SK-N-SH treated with all-trans-retinoic acid at 6 μM for 48 hours (cell line): ENCODE measurements around the gene TRIM2.

Experiments used
- ATAC-seq: fragments of 200-7000 bp; cut with Tn5 transposase; 3 replicates; pipeline ENCODE4 v1.9.1; 2020; ENCODE audit warnings: mild to moderate bottlenecking, moderate library complexity
- ARNTL ChIP-seq: fragments of 450-650 bp; formaldehyde crosslinking; IDR thresholded peaks from 2 replicates; pipeline ENCODE4 v1.5.0; 2020; ENCODE audit warnings: low read depth, mild to moderate bottlenecking, moderate library complexity, borderline replicate concordance
- BACH2 ChIP-seq: fragments of 250-450 bp; sonication (Bioruptor Pico); IDR thresholded peaks from 2 replicates; pipeline ENCODE4 v1.9.0; 2021; ENCODE audit warnings: mild to moderate bottlenecking, borderline replicate concordance
- CREB5 ChIP-seq: fragments of 250-450 bp; sonication (Bioruptor Pico); IDR thresholded peaks from 2 replicates; pipeline ENCODE4 v1.5.1; 2020; ENCODE audit warnings: low read depth, mild to moderate bottlenecking, moderate library complexity
- CSDC2 ChIP-seq: fragments of 250-450 bp; sonication (Bioruptor Pico); IDR thresholded peaks from 2 replicates; pipeline ENCODE4 v1.5.0; 2020; ENCODE audit warnings: mild to moderate bottlenecking, moderate library complexity
- CSRNP3 ChIP-seq: fragments of 250-450 bp; sonication (Bioruptor Pico); IDR thresholded peaks from 2 replicates; pipeline ENCODE4 v1.5.1; 2021; ENCODE audit warnings: mild to moderate bottlenecking, moderate library complexity
- ESRRG ChIP-seq: fragments of 250-450 bp; sonication (Bioruptor Pico); IDR thresholded peaks from 2 replicates; pipeline ENCODE4 v1.6.1; 2021; ENCODE audit warnings: mild to moderate bottlenecking
- ISL1 ChIP-seq: fragments of 250-450 bp; sonication (Bioruptor Pico); IDR thresholded peaks from 2 replicates; pipeline ENCODE4 v2.1.2; 2022; ENCODE audit warnings: mild to moderate bottlenecking, moderate library complexity
- OSR1 ChIP-seq: fragments of 250-450 bp; sonication (Bioruptor Pico); IDR thresholded peaks from 2 replicates; pipeline ENCODE4 v1.8.0; 2022; ENCODE audit warnings: moderate library complexity, mild to moderate bottlenecking, inconsistent platforms
- PATZ1 ChIP-seq: fragments of 250-450 bp; sonication (Bioruptor Pico); IDR thresholded peaks from 2 replicates; pipeline ENCODE4 v1.8.0; 2020; ENCODE audit warnings: mild to moderate bottlenecking, moderate library complexity, borderline replicate concordance
- POU6F1 ChIP-seq: fragments of 250-450 bp; sonication (Bioruptor Pico); IDR thresholded peaks from 2 replicates; pipeline ENCODE4 v1.8.0; 2021; ENCODE audit warnings: low read depth, mild to moderate bottlenecking, moderate library complexity, borderline replicate concordance
- PPARA ChIP-seq: fragments of 250-450 bp; sonication (Bioruptor Pico); IDR thresholded peaks from 2 replicates; pipeline ENCODE4 v1.5.0; 2020; ENCODE audit warnings: mild to moderate bottlenecking, borderline replicate concordance
- SNAI2 ChIP-seq: fragments of 250-450 bp; sonication (Bioruptor Pico); IDR thresholded peaks from 2 replicates; pipeline ENCODE4 v1.5.0; 2020; ENCODE audit warnings: mild to moderate bottlenecking, moderate library complexity
- TCF4 ChIP-seq: fragments of 250-450 bp; sonication (Bioruptor Pico); IDR thresholded peaks from 2 replicates; pipeline ENCODE4 v1.8.0; 2021; ENCODE audit warnings: mild to moderate bottlenecking, moderate library complexity, borderline replicate concordance
- TOX ChIP-seq: fragments of 250-450 bp; sonication (Bioruptor Pico); IDR thresholded peaks from 2 replicates; pipeline ENCODE4 v1.8.0; 2021; ENCODE audit warnings: mild to moderate bottlenecking, moderate library complexity, borderline replicate concordance
- TSHZ2 ChIP-seq: fragments of 250-450 bp; sonication (Bioruptor Pico); IDR thresholded peaks from 2 replicates; pipeline ENCODE4 v1.5.0; 2020; ENCODE audit warnings: mild to moderate bottlenecking, moderate library complexity
- ZC3H10 ChIP-seq: fragments of 250-450 bp; sonication (Bioruptor Pico); IDR thresholded peaks from 2 replicates; pipeline ENCODE4 v1.5.1; 2021; ENCODE audit warnings: mild to moderate bottlenecking, moderate library complexity
- ZFP3 ChIP-seq: fragments of 250-450 bp; sonication (Bioruptor Pico); IDR thresholded peaks from 2 replicates; pipeline ENCODE4 v1.5.0; 2020; ENCODE audit warnings: mild to moderate bottlenecking, moderate library complexity
- ZNF565 ChIP-seq: fragments of 450-650 bp; formaldehyde crosslinking; conservative IDR thresholded peaks from 2 replicates; pipeline ENCODE4 v1.5.0; 2020; ENCODE audit warnings: low read depth, mild to moderate bottlenecking, moderate library complexity
- ZNF70 ChIP-seq: fragments of 450-650 bp; formaldehyde crosslinking; IDR thresholded peaks from 2 replicates; pipeline ENCODE4 v1.5.0; 2020; ENCODE audit warnings: mild to moderate bottlenecking, moderate library complexity
- ZNF8 ChIP-seq: fragments of 450-650 bp; formaldehyde crosslinking; IDR thresholded peaks from 2 replicates; pipeline ENCODE4 v1.5.0; 2020; ENCODE audit warnings: mild to moderate bottlenecking, moderate library complexity

The TRIM2 gene

GRCh38 chr4:153242839-153243324 is 38.6 kb downstream of the TRIM2 start:
- ATAC-seq = no peak

GRCh38 chr4:153243468-153243867 is 39.2 kb downstream of the TRIM2 start:
- ATAC-seq = no peak
- TF ChIP-seq CSRNP3 (CRISPR knock-in tag) (no peak), ZNF70 (no peak), ARNTL (CRISPR knock-in tag) (no peak), OSR1 (CRISPR knock-in tag) (no peak), CREB5 (no peak), ZNF565 (CRISPR knock-in tag) (no peak), BACH2 (CRISPR knock-in tag) (no peak), PPARA (CRISPR knock-in tag) (no peak), SNAI2 (CRISPR knock-in tag) (no peak), POU6F1 (CRISPR knock-in tag) (no peak), ZC3H10 (CRISPR knock-in tag) (no peak), ISL1 (CRISPR knock-in tag) (no peak), TCF4 (CRISPR knock-in tag) (no peak)

More at GRCh38 chr4:153242839-153243324, 38.6 kb downstream of the TRIM2 start:
- TF ChIP-seq PATZ1 (CRISPR knock-in tag) (no peak), ZFP3 (CRISPR knock-in tag) (no peak), BACH2 (CRISPR knock-in tag) (no peak), CREB5 (no peak), TSHZ2 (CRISPR knock-in tag) (no peak), CSRNP3 (CRISPR knock-in tag) (no peak), TOX (CRISPR knock-in tag) (no peak), ESRRG (CRISPR knock-in tag) (no peak), ZC3H10 (CRISPR knock-in tag) (no peak), ZNF8 (CRISPR knock-in tag) (no peak), ARNTL (CRISPR knock-in tag) (no peak), SNAI2 (CRISPR knock-in tag) (no peak), OSR1 (CRISPR knock-in tag) (no peak), CSDC2 (CRISPR knock-in tag) (no peak), TCF4 (CRISPR knock-in tag) (no peak)
